Measurements from ENCODE around the gene AIRE. TPM values are rescaled to one million over a fixed set of nuclear protein-coding genes. Genes with fewer than 3 reads are reported as not detected.

Gene AIRE
- total RNA-seq, 1 experiment from 2014 or later: not detected

DNA sequence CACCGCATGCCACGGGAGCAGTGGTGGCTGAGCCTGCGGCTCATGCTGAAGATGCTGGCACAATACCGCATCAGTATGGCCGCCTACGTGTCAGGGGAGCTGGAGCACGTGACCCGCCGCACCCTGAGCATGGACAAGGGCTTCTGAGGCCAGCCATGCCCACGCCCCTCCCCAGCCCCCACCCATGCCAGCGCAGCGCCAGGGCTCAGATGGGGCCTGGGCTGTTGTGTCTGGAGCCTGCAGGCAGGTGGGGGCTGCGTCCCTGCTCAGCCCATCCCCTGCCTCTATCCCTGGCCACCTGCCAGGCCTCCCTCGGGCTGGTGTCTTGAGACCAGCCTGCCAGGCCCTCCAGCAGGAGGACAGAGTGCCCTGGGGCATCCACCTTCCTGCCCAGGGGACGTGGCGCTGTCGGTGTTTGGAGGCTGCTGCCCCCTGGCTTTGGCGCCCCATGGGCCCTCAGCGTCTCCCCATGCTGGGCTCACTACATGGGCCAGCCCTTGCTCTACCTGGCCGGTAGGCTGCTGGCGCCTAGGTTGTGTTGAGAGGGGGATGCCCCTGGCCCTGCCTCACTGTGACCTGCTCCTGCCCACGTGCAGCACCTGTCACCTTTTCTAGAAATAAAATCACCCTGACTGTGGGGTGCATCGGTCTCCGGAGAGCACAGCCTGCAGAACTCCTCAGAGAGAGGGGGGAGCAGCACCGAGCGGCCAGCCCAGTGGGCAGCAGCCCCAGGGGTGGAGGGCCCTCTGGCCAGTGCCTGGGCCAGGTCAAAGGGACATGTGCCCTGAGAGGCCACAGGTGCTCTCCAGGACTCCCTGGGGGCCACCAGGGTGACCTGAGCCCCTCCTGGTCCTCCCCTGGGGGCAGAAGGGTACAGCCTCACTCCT lies 41.3 kb downstream of the AIRE start:
- DNase-seq (ENCODE audit: low read depth, low spot score): no peak
- in situ Hi-C loops (cut with HindIII; ENCODE audit: low pct_unique_long_range_greater_than_20kb, low sequenced_read_pairs): no loop called here

DNA sequence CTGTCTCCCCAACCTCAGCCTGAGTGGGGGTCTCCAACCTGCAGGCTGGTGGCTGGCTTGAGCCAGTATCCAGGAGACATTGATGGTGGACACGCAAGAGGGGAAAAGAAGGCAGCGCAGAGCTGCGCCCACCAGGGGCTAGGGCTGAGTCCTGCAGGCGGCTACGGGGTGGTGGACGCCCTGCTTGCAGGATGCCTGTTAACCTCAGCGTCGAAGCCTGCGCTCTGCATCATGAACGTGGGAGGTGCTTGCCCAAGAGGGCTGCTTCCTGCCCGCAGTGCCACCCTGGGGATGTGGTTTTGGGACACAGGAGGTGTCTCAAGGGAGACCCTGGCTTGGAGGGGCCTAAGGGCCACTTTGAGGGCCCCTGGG lies 41.9 kb downstream of the AIRE start:
- DNase-seq (ENCODE audit: low read depth, low spot score): no peak
- in situ Hi-C loops (cut with HindIII; ENCODE audit: low pct_unique_long_range_greater_than_20kb, low sequenced_read_pairs): no loop called here

DNA sequence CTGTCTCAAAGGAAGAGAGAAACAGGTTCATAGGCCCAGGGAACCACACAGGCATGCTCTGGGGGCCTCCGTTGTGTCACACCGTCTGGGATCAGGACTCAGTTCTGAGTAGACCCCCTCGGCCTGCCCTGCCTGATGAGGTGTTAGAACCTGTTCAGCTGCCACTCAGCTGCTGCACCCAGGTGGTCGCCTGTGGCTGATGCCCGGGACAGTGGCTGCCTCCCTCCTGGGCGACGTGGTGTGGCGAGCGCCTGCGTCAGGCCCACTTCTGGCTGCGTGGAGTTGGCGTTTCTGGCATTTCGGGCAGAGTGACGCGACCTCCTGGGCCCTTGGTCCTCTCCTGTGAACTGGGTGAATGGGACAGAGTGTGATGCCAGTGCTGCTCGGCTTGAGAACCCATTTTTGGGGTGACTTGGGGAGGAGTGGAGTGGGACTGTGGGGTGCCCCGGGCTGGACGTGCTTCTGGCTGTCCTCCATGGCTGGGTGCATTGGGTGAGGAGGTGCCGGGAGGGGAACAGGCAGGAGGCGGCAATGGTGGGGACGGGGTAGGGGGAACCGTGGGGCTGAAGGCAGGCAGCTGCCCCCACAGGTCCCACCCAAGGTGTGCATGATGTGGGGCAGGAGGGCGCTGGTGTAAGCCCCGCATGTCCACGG lies 42.7 kb downstream of the AIRE start:
- in situ Hi-C loops (cut with HindIII; ENCODE audit: low pct_unique_long_range_greater_than_20kb, low sequenced_read_pairs): no loop called here

DNA sequence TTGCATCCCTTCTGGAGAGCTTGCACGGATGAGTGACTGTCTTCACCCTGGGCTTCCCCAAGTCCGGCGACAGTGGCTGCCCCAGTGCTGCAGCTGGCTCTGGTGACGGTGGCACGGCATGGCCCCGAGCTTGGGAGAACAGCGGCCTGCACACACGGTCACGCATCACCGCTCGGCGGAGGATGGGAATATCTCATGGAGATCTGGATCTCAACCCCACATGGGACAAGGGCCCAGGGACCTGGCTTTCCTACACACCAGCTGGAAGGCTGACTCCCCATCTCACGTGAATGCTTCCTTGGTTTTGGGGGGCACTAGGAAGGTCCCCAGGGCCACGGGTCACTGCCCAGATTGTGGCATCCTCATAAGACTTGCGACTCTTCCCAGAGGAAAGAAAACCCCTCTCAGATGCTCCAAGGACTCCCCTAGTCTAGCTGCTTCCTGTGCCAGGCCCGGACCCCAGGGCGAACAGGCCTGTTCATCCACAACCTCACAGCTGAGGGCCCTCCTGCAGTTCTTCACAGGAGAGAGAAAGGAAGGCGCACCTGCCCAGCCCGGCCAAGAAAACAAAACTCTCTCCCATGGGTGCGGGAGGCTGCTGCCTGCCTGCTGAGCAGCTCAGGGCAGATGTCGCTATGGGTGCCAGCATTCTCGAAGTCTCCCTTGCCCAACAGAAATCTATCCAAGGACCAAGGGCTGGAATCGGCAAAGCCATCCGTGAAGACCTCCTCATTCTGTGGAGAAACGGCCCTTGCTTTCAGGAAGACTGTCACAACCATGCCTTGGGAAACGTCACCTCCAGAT lies 43.6 kb downstream of the AIRE start:
- DNase-seq (ENCODE audit: low read depth, low spot score): no peak
- in situ Hi-C loops (cut with HindIII; ENCODE audit: low pct_unique_long_range_greater_than_20kb, low sequenced_read_pairs): no loop called here

More for the DNA sequence above, 42.7 kb downstream of the AIRE start:
- no peak for DNase-seq (ENCODE audit: low read depth, low spot score)

DNA sequence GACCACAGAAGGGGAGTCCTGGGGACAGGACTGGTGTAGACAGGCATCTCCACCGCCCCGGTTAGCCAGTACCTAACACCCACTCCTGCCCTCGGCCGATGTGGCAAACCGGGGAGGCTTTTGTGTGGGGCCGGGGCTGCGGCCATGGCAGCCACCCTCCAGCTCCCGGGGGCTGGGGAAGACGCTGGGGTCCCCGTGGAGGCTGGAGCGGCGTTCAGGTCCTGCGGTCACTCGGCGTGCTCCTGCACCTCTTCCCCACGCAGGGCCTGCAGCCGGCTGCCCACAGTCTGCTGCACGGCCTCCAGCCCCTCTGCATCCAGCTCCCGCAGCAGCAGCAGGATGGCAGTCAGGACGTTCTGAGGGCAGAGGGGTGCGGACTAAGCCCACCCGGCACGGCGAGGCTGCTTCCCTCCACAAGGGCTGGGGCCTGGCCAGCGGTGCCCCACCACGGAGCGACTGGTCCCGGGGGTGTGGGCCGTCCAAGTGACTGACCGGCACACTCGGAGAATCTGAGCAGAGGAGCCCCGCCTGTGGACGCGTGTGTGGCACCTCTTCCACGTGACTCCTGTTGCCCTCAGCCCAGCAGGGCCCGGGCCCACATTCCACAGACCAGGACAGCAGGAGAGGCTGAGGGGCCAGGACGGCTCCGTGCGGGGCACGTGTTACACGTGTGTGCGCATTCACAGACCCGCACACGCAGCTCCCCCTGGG lies 44.5 kb downstream of the AIRE start:
- in situ Hi-C loops (cut with HindIII; ENCODE audit: low pct_unique_long_range_greater_than_20kb, low sequenced_read_pairs): no loop called here
- no peak for DNase-seq (ENCODE audit: low read depth, low spot score)

DNA sequence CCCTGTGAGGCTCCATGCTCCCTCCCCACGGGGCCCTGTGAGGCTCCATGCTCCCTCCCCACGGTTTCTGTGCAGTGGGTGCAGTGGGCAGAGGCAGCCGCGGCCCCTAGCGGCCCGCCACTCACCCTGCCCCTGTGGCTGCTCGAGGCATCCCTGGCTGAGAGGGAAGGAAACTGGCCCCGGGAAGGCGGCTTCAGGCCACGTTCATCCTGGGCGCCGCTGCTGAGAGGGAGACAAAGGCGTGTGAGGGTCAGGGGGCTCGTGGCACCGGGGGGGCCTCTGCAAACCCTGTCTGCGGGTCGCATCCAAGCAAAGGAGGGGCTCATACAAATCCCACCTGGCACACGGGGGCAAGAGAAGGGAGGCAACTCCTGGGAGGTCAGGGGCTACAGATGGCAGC lies 45.0 kb downstream of the AIRE start:
- in situ Hi-C loops (cut with HindIII; ENCODE audit: low pct_unique_long_range_greater_than_20kb, low sequenced_read_pairs): no loop called here
- no peak for DNase-seq (ENCODE audit: low read depth, low spot score)

DNA sequence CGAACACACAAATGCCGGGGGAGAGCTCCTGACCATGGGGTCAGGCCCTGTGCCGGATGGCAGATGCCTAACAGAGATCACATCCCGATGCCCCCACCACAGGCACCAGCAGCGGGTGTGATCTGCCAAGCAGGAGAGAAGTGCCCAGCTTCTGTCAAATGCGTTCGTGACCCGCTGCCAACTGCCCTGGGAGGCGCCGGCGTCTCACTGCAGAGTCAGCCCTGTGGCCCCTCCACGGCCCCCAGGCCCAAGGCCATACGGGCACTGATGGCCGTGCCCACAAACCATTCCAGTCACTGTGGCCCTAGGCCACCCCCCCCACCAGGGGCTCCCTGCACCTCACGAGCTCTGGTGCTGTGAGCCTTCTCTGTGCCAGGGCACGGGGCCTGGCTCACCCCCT lies 45.5 kb downstream of the AIRE start:
- no peak for DNase-seq (ENCODE audit: low read depth, low spot score)
- in situ Hi-C loops (cut with HindIII; ENCODE audit: low pct_unique_long_range_greater_than_20kb, low sequenced_read_pairs): no loop called here

DNA sequence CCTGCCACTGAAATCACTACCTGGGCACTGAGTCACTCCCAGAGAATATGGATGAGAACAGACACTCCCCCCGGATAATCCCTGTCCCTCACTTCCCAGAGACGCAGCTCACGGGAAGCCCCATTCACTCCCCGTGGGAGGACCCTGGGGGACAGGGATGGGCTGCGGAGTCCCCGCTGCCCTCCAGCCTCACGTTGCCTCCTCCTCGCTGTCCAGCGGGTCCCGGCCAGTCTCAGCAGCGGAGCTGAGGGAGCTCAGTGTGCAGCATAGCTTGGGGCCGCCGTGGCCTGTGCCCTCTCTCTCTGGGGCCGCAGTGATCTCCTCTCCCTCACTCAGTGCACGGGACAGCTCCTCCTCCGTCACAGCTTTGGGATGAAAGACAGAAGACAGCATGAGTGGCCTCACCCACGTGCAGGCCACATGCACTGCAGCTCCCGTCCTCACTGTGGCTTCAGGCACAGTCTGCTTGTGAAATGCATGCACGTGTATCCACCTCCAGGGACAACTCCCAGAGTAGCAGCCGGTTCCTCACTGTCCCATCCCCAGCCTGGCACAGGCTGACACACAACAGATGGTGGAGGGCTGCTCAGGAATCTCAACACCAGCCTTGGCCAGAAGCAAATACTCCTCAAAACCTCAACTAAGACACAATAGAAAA lies 46.1 kb downstream of the AIRE start:
- in situ Hi-C loops (cut with HindIII; ENCODE audit: low pct_unique_long_range_greater_than_20kb, low sequenced_read_pairs): no loop called here
- peak; percentile 10 for DNase-seq (ENCODE audit: low read depth, low spot score)

DNA sequence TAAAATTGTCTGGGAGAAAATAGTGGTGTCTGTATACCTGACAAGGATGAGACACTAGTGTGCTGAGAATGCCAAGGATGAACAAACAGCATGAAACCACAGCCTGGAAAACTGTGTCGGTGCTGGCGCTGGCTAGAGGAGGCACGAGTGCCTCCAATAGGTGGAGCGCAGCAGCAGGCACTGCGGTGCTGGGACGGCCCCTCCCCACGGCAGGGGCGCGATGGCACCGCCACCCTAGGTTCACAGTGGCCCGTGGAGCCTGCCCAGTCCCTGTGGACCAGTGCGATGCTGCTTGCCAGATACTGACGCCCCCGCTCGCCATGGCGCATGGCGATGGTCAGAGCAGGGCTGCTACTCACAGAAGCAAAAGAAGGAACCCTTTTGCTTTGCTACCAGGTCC lies 46.7 kb downstream of the AIRE start:
- in situ Hi-C loops (cut with HindIII; ENCODE audit: low pct_unique_long_range_greater_than_20kb, low sequenced_read_pairs): no loop called here

DNA sequence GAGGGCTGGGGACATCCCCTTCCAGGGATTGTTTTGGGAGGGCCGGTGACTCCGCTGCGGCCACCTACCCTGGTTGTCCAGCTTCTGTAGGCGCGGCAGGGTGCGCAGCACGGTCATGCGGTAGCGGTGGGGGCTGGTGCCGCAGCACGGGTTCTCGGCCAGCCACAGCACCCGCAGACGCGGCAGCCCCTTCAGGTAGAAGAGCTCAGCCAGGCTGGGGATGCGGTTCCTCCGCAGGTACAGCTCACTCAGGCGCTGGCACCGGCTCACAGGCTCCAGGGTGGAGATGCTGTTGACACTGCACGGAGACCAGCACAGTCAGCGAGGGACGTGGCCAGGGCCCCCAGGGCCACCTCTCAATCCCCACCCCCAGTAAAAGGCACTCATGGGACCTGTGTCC lies 47.3 kb downstream of the AIRE start:
- in situ Hi-C loops (cut with HindIII; ENCODE audit: low pct_unique_long_range_greater_than_20kb, low sequenced_read_pairs): no loop called here
- DNase-seq (ENCODE audit: low read depth, low spot score): no peak

More for the DNA sequence above, 46.7 kb downstream of the AIRE start:
- DNase-seq (ENCODE audit: low read depth, low spot score): no peak

DNA sequence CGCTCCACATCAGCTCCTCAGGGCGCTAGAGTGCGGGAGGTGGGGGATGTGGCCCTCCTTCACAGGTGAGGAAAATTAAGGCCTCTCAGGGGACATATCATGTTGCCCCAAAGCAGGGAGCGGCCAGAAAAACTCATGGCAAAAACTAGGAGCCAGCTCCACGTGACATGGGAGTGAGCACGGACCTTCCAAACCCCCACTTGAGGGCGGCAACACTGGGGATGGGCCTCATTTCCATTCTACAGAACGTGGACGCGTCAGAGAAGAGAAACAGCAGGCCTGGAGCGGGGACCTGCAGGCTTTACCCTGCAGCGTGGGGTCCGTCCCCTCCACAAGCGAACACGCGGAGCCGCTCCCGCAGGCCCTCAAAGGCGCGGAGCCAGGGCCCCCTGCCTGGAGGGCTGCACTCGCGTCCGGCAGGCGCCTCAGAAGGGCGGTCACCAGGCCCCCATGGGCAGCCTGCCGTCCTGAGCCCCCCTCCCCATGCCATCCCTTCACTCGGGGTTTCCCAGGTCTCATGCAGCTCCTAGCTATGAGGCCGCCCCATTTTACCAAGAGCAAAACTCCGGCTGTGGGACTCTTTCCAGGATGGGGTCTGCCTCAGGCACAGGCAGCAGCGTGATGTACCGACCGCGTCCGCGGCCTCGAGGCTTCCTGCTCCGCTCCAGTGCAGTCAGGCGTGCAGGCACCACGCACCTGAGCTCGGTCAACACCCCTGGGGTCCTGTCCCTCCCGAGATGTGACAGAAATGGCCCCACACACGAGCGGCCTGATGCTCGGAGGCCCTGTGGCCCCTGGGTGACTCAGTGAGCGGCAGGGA lies 48.0 kb downstream of the AIRE start:
- DNase-seq (ENCODE audit: low read depth, low spot score): no peak
- in situ Hi-C loops (cut with HindIII; ENCODE audit: low pct_unique_long_range_greater_than_20kb, low sequenced_read_pairs): no loop called here

DNA sequence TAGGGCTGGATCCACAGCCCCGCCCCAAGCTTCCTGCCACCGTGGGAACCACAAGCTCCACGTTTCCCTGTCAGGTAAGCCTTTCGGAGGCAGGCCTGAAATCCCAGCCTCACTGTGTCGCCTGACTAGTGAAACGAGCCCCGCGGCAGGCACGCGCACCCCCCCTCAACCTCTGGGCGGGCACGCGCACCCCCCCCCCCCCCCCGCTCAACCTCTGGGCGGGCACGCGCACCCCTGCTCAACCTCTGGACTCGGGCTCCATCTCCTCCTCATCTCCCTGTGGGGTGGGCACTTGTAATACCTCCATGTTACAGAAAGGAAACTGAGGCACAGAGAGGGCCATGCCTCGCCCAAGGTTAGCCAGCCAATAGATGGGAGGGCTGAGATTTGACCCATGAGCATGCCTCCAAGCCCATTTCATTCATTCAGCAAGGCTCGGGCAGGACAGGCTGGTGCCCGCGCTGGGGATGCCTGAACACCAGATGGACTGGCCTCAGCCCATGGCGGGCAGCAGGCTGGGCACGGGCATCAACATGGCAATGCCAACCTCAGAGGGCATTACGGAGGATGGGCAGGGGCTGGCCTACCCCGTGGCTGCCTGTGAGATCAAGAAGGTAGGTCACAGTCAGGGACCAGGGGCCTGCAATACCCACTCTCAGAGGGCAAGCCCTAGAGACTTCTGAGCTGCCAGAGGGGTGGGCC lies 48.8 kb downstream of the AIRE start:
- DNase-seq (ENCODE audit: low read depth, low spot score): no peak
- in situ Hi-C loops (cut with HindIII; ENCODE audit: low pct_unique_long_range_greater_than_20kb, low sequenced_read_pairs): no loop called here

DNA sequence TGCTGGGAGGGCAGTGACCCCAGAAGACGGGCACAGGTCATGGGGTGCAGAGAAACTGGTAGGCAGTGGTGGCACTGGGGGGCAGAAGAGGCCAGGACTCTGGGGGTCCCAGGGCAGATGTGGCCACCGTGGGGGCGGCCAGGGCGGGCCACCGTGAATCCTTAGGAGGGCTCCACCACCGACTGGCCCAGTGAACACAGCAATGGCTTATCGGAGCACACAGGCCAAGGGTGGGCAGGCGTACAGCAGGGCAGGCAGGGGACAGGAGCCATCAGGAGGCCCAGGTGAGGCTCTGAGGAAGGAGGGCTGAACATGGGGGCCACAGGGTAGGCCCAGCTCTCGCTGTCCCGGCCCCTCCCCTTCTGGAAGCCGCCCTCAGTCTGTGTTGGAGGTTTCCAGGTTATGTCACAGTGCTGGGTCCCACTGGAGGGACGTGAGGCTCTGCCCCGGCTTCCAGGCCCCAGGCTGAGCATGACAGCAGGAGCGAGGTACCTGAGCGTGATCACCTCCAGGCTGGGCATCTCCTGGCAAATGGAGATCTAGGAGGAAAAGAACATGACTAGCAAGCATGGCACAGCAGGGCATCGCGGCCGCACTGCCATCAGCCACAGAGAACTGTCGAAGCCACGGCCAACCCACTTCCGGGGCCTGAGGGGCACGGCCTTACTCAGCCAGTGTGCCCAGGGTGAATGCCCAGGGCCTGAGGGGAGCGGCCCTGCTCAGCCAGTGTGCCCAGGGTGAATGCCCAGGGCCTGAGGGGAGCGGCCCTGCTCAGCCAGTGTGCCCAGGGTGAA lies 49.8 kb downstream of the AIRE start:
- no peak for DNase-seq (ENCODE audit: low read depth, low spot score)
- in situ Hi-C loops (cut with HindIII; ENCODE audit: low pct_unique_long_range_greater_than_20kb, low sequenced_read_pairs): no loop called here

DNA sequence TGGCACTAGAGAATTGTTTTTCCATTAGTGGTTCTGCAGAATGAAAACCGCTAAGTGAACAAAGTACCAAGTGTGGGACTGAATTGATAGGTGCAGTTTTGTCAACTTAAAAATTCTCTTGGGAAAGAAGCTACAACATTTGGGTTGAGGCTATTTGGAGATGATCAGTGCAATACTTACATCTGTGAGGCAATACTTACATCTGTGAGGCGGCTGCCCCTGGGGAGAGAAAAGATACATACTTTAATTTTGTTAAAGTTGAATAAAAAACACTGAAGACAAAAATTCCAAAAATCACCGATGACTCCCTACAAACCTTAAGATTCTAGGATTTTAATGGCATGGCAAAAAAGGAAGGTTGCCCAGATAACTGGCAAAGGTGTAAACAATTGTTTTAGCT lies 51.8 kb downstream of the AIRE start:
- in situ Hi-C loops (cut with HindIII; ENCODE audit: low pct_unique_long_range_greater_than_20kb, low sequenced_read_pairs): no loop called here
- DNase-seq (ENCODE audit: low read depth, low spot score): no peak
